ENCODE measurements around the gene GRB14.

The GRB14 gene

GRCh38 chr2:164661349-164661748 is 40.1 kb upstream of the GRB14 start:
- TF ChIP-seq CTCF (conservative IDR thresholded peaks at IDR 0.05; ENCODE audit: low read depth, low read length): no peak
- H3K4me3 ChIP-seq (ENCODE audit: low read length): no peak overlapping the region
- peak; percentile 2 for DNase-seq (ENCODE audit: low read depth)

GRCh38 chr2:164657129-164657528 is 35.8 kb upstream of the GRB14 start:
- TF ChIP-seq CTCF (conservative IDR thresholded peaks at IDR 0.05; ENCODE audit: low read depth, low read length): no peak
- H3K4me3 ChIP-seq (ENCODE audit: low read length): no peak overlapping the region
- DNase-seq (ENCODE audit: low read depth): peak; percentile 27

GRCh38 chr2:164655750-164656149 is 34.5 kb upstream of the GRB14 start:
- TF ChIP-seq CTCF (conservative IDR thresholded peaks at IDR 0.05; ENCODE audit: low read depth, low read length): no peak
- no peak overlapping the region for H3K4me3 ChIP-seq (ENCODE audit: low read length)
- DNase-seq (ENCODE audit: low read depth): no peak

GRCh38 chr2:164655336-164655735 is 34.1 kb upstream of the GRB14 start:
- no peak for TF ChIP-seq CTCF (conservative IDR thresholded peaks at IDR 0.05; ENCODE audit: low read depth, low read length)
- DNase-seq (ENCODE audit: low read depth): no peak
- no peak overlapping the region for H3K4me3 ChIP-seq (ENCODE audit: low read length)

GRCh38 chr2:164651361-164651760 is 30.1 kb upstream of the GRB14 start:
- no peak overlapping the region for H3K4me3 ChIP-seq (ENCODE audit: low read length)
- TF ChIP-seq CTCF (conservative IDR thresholded peaks at IDR 0.05; ENCODE audit: low read depth, low read length): no peak
- DNase-seq (ENCODE audit: low read depth): no peak

GRCh38 chr2:164644036-164644700 is 22.9 kb upstream of the GRB14 start:
- H3K4me3 ChIP-seq (ENCODE audit: low read length): no peak overlapping the region
- DNase-seq (ENCODE audit: low read depth): no peak
- no peak for TF ChIP-seq CTCF (conservative IDR thresholded peaks at IDR 0.05; ENCODE audit: low read depth, low read length)

- no peak for DNase-seq (ENCODE audit: low read depth)
- no peak overlapping the region for H3K4me3 ChIP-seq (ENCODE audit: low read length)
- no peak for TF ChIP-seq CTCF (conservative IDR thresholded peaks at IDR 0.05; ENCODE audit: low read depth, low read length)
Observed at GRCh38 chr2:164642946-164643555, 21.8 kb upstream of the GRB14 start.

Data from retinal pigment epithelial cell (primary cell).